Peyer's patch (tissue), 4 donors: ENCODE measurements around the gene ABHD17B.

ENCODE experiments used
- CTCF ChIP-seq, 6 experiments: fragments of 450-650 bp in 4 of 6; fragments of 200-600 bp in 2 of 6; sonication (generic) in 1 of 6; IDR thresholded peaks; one replicate each; pipeline ENCODE4 v1.5.1; 2017 to 2019; ENCODE audit warnings: antibody characterized with exemption in 6 of 6, mild to moderate bottlenecking in 3 of 6, moderate library complexity in 1 of 6
- POLR2A ChIP-seq, 2 donors: fragments of 450-650 bp; IDR thresholded peaks; one replicate each; pipeline ENCODE4 v1.5.1; 2017; ENCODE audit warnings: antibody characterized with exemption in 2 of 2, mild to moderate bottlenecking in 2 of 2, moderate library complexity in 2 of 2

- TF ChIP-seq CTCF (IDR thresholded peaks at IDR 0.05) (no peak), POLR2A (IDR thresholded peaks at IDR 0.05) (no peak)
These were observed 71.3 kb downstream of the ABHD17B start for GRCh38 chr9:71839668-71840067.
